Activated CD4-positive, alpha-beta T cell treated with anti-CD3 and anti-CD28 coated beads, Interleukin-2, amount 50 U/mL, for 48 hours (primary cell): ENCODE measurements around the gene ANP32B.
"Not testable (repeated sequence)": the region's sequence is repeated elsewhere in the genome, so short reads cannot be mapped to it uniquely, and the experiment has no call there.

ENCODE experiments used
- DNase-seq, 2 experiments: peaks; one replicate each; pipeline ENCODE4 v3.0.0-alpha.2; 2020

The ANP32B gene

GRCh38 chr9:97994703-97995102 is 11.6 kb downstream of the ANP32B start:
- no peak for DNase-seq

DNA sequence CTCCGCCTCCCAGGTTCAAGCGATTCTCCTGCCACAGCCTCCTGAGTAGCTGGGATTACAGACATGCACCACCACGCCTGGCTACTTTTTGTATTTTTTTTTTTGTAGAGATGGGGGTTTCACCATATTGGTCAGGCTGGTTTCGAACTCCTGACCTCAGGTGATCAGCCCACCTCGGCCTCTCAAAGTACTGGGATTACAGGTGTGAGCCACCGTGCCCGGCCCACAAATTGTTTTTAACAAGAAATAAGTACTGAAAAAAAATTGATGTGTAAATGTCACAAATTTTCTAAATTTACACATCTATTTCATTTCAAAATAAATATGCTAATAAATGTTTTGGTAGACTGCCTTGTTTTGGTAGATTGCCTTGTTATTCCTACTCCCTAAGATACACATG is 13.5 kb downstream of the ANP32B start:
- not testable (repeated sequence) for DNase-seq

DNA sequence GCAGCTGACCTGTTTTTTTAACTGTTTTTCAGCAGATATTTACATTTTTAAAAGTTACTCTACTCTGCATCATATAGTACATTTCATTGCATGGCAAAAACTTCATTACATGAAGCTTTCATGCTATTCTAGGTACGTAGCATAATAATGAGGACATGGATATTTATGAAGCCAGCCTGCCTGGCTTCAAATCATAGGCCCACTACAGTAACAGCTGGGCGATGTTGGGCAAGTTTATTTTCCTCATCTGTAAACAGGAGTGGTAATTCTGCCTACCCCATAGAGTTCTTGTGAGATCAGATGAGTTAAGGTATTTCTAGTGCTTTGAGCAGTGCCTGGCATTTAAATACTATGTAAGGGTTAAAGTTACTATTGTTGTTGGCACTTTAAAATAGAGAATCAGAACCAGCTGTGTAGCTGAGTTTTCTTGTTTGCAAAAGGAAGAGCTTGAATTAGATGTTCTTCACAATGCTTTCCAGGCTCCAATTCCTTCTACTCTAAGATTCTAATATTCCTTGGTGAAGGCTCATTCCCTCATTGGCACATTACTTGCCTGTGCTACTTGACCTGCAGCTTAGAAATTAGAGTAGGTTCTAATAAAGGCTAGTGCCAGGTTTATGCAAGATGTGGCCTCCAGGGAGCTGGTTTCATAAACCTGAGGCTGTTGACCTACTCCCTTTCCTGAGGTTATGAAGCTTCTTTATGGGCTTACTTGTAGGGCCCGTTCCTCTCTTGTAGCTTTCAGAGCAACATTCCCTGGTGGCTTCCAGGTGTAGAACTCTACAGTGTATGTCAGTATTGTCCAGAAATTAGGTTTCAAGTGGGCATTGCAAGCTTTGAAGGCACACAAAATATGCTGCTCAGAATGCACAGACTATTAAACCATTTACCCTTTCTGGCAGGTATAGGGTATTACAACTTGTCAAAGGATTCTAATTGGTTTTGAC is 14.5 kb downstream of the ANP32B start:
- DNase-seq = no peak

- DNase-seq = no peak
Observed at GRCh38 chr9:98002808-98003207, 19.7 kb downstream of the ANP32B start.

DNA sequence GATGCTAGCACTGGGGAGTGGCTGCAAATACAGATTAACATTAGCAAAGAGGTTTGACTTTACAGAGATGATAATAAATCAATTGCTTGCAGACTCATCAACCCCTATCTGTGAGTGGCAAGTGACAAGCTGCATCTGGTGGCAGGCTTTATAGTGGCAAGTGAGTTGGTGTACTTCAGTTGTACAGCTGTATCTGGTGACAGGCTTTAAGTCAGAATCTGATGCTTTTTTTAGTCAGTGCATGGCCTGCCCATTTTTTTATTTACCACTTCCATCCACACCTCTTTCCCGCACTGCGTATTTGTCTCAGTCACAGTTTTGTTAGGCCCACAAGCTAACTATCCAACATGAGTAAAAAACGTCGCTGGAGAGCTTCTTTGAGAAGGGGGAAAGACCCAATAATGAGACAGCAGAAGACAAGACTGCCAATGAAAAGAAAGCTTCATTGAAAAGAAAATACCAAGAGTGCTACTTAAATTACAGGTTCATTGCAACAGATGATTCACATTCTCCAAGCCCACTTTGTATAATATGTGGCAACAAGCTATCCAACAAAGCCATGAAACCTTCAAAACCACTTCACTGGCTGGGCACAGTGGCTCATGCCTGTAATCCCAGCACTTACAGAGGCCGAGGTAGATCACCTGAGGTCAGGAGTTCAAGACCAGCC is 23.1 kb downstream of the ANP32B start:
- DNase-seq = no peak

GRCh38 chr9:98007251-98007928 is 24.2 kb downstream of the ANP32B start:
- no peak for DNase-seq

DNA sequence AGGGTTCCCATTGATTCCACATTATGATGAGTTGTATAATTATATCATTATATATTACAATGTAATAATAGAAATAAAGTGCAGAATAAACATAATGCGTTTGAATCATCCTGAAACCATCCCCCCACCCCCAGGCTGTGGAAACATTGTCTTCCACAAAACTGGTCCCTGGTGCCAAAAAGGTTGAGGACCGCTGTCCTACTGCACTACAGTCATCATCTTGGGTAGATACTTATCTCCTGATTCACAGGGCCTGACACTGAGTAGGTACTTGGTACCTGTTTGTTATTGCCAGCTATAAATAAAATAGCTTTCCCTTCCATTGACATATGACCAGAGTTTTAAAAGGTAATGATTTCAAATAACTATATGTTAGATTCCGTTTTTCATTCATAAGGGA is 25.6 kb downstream of the ANP32B start:
- no peak for DNase-seq

- DNase-seq = no peak
Observed at GRCh38 chr9:98009437-98009836, 26.3 kb downstream of the ANP32B start.

DNA sequence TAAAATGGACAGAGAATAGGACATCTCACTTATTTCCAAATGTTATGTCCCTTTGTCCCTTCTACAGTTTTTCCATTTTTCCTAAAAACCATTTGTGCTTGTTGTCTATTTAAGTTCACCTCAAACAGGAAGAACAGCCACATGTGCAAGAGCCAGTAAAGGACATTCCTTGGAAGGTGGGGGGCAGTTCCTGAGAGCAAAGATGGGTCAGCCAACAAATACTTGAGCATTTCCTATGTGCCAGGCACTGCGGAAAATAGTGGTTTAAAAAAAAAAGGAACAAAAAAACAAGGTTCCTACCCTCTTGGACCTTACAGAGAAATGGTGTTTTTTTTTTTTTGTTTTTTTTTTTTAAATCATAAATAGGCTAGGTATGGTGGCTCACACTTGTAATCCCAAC is 26.8 kb downstream of the ANP32B start:
- DNase-seq = no peak

DNA sequence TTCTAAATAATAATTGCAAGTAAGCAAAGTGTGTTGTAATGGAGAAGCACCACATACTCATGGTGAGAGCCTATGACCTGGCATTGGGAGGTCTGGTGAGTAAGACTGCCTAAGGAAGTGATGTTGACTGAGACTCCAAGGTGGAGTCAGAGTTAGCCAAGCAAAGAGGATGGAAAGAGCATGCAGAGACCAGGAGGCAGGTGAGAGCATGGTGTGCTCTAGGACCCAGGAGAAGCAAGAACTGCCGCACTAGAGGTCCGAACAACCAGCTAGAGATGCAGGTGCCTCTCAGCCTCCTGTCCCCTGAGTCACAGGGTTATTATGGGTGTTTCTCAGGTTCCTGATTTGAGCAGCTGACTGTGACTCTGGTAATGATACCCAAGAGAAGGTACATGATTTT is 27.3 kb downstream of the ANP32B start:
- no peak for DNase-seq

GRCh38 chr9:98011122-98011521 is 28.0 kb downstream of the ANP32B start:
- DNase-seq = no peak

DNA sequence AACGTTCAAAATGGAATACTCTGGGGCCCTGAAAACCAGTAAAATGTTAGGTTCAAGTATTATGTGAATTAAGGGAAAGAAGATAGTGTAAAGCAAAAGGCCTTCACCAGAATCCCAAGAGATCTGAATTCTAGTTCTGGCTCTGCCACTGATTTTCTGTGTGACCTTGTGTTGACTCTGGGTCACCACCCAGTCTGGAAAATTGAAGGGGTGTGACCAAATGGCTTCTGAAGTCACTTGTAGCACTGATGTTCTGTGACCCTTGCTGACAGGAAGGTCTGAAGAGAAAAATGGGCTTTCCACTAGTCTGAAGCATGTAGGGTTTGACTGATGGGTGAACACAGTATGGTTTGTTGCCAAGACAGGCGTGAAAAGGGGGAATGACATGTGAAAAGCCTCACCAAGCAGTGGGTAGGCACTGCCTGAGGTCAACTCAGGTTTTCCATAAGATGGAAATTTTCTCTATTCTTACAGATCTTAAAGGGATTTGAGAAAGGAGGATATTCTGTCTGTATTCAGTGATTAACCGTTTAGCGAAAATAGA is 33.1 kb downstream of the ANP32B start:
- no peak for DNase-seq

GRCh38 chr9:98017306-98017705 is 34.2 kb downstream of the ANP32B start:
- DNase-seq = no peak

- no peak for DNase-seq
Observed at GRCh38 chr9:98018347-98018746, 35.2 kb downstream of the ANP32B start.

DNA sequence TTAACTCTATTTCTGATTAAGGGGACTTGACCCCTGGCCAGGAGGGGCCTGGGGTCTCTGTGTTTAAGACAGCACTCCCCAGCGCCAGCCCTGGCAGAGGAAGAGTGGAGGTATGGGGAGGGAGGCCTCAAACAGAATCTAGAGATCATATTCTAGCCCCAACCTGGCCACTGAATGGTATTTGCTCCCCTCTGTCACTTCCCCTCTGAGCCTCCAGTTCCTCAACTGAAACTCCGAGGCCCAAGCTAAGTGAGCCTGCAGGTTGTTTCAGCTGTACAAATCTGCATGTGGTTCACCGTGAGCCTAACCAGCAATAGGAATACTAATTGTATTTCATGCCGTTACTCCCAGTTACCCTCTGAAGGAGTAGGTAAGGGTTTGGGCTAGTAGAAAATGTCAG is 36.0 kb downstream of the ANP32B start:
- DNase-seq = no peak

- DNase-seq = not testable (repeated sequence)
Observed at GRCh38 chr9:98019869-98020268, 36.7 kb downstream of the ANP32B start.

DNA sequence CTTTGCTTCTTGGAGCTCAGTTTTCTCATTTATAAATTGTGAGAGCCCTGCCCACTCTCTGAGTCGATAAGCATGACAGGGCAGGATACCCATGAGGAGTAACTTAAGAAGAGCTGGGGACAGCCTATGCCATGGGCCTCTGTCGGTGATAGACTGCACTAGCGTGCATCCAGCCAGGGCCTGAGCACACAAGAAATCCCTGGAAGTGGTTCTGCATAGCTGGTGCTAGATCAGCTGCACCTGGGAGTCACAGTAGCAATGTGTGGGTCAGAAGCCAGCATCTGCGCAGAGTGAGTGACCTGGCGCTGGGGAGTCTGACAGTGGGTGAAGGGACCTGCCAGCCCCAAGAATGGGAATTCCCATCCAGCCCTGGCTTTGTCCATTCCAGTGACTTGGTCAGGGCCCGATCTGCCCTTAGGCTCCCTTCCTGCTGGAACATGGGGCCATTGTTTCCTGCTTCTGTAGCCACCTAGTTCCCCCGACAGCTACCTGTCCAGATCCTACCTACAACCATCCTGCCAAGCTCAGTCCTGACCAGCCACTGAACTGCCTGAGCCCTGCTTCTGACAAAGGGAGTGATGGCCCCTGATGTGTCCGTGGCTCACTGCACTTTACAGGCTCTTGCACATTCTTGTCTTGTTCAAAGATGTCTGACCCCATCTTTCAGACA is 37.5 kb downstream of the ANP32B start:
- DNase-seq = no peak

DNA sequence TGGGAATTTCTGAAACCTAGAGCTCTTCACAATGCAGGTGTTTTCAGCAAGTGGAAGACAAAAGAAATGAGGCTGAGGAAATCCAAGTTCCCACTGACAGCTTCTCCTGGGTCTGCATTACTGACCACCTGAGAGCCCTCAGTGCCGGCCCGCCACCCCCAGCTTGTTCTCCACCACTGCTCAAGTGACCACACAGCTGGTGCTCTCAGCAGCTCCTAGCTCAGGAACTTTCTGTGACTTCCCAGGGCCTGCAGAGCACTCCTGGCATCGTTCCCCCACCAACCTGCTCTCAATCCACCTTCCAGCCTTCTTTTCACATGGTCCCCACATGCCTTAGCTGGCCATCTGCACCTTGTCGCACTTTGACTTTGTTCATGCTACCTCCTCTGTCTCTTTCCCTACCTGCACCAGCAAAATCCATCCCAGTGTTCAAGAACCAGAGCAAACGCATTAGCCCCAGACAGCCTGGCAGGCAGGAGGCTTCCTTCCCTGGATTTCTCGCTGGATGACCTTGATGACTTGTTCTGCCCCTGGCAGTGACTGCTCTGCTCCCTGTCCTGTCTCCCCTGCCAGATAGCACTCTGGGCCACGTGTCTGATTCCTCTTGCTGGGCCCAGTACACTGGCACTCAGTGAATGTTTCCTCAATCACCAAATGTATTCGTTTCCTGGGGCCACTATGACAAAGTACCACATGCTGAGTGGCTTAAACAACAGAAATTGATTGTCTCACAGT is 38.3 kb downstream of the ANP32B start:
- no peak for DNase-seq

DNA sequence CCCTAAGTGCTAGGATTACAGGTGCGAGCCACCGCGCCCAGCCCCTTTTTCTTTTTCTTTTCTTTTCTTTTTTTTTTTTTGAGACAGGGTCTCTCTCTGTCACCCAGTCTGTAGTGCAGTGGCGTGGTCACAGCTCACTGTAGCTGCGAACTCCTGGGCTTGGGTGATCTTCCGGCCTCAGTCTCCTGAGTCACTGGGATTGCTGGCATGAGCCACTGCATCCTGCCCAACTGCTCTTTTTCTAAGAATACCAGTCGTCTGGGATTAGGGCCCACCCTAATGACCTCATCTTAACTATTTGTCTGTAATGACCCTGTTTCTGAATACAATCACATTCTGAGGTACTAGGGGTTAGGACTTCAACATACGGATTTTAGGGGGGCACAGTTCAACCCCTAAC is 39.3 kb downstream of the ANP32B start:
- DNase-seq = no peak

DNA sequence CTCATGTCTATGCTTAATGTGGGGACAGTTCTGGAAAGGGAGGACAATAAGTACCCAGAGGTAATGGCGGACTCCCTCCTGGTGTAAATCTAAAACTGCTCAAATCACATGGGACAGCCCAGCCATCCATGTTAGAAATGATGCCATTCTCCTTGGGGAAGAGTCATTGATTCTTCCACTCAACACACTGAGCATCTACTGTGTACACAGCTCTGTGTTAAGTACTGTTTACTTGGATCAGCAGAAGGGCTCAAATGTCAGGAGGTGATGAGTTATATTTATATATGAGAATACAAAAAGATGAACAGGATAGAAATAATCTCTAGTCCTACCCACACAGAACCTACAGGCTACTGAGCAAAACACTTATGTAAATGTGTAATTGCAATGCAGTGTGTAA is 41.6 kb downstream of the ANP32B start:
- no peak for DNase-seq

- no peak for DNase-seq
Observed at GRCh38 chr9:98031169-98031568, 48.0 kb downstream of the ANP32B start.

- DNase-seq = no peak
Observed at GRCh38 chr9:98031935-98032334, 48.8 kb downstream of the ANP32B start.
